GM21717 (cell line): ENCODE data around the gene HSPE1.
A peak's percentile ranks its signal among the peaks of the same experiment; 100 is the strongest.
"Not testable (repeated sequence)": the region's sequence is repeated elsewhere in the genome, so short reads cannot be mapped to it uniquely, and the experiment has no call there.

ENCODE experiments used
- ATAC-seq: cut with Tn5 transposase; IDR thresholded peaks from one replicate; pipeline ENCODE4 v1.9.1; 2021; ENCODE audit warnings: mild to moderate bottlenecking, moderate library complexity; ENCODE audit not compliant: unreplicated experiment

Gene HSPE1

GRCh38 chr2:197499594-197500502 is at the start of gene HSPE1, which contains the start of gene HSPD1:
TSS of gene HSPE1 (plus strand) at chr2:197500379. CDS start at chr2:197500437, 58 bp downstream.
TSS of gene HSPD1 (minus strand) at chr2:197499840. CDS start at chr2:197498848, 992 bp downstream.
- peak; percentile 84 for ATAC-seq

GRCh38 chr2:197450465-197450864 is 49.7 kb upstream of the HSPE1 start:
- ATAC-seq: no peak

- ATAC-seq: not testable (repeated sequence)
Observed at GRCh38 chr2:197450935-197451358, 49.2 kb upstream of the HSPE1 start.

- ATAC-seq: no peak
Observed at GRCh38 chr2:197452754-197453122, 47.4 kb upstream of the HSPE1 start.

- ATAC-seq: peak; percentile 95
Observed at GRCh38 chr2:197453123-197453913, 46.9 kb upstream of the HSPE1 start, which contains the start of gene COQ10B. TSS of gene COQ10B (plus strand) at chr2:197453552. CDS start at chr2:197453561, 9 bp downstream.

- ATAC-seq: peak; percentile 45
Observed at GRCh38 chr2:197453914-197454398, 46.2 kb upstream of the HSPE1 start.

- no peak for ATAC-seq
Observed at GRCh38 chr2:197454923-197455322, 45.3 kb upstream of the HSPE1 start.

GRCh38 chr2:197455428-197455827 is 44.8 kb upstream of the HSPE1 start:
- no peak for ATAC-seq

GRCh38 chr2:197460649-197461048 is 39.5 kb upstream of the HSPE1 start:
- ATAC-seq: no peak

- no peak for ATAC-seq
Observed at GRCh38 chr2:197461057-197461456, 39.1 kb upstream of the HSPE1 start.

- ATAC-seq: no peak
Observed at GRCh38 chr2:197464175-197464574, 36.0 kb upstream of the HSPE1 start.

- no peak for ATAC-seq
Observed at GRCh38 chr2:197472166-197472565, 28.0 kb upstream of the HSPE1 start.

GRCh38 chr2:197477797-197478196 is 22.4 kb upstream of the HSPE1 start:
- ATAC-seq: no peak

GRCh38 chr2:197480165-197481036 is 19.8 kb upstream of the HSPE1 start:
- no peak for ATAC-seq

GRCh38 chr2:197484248-197484647 is 15.9 kb upstream of the HSPE1 start:
- ATAC-seq: not testable (repeated sequence)

GRCh38 chr2:197486175-197486574 is 14.0 kb upstream of the HSPE1 start:
- no peak for ATAC-seq

GRCh38 chr2:197487385-197487784 is 12.8 kb upstream of the HSPE1 start:
- no peak for ATAC-seq

GRCh38 chr2:197495433-197496134 is 4.6 kb upstream of the HSPE1 start:
- no peak for ATAC-seq

- no peak for ATAC-seq
Observed at GRCh38 chr2:197496695-197497094, 3.5 kb upstream of the HSPE1 start.

- no peak for ATAC-seq
Observed at GRCh38 chr2:197497326-197497725, 2.9 kb upstream of the HSPE1 start.
